GM21367 (cell line): ENCODE data around the gene UGT1A6.
"Not testable (repeated sequence)": the region's sequence is repeated elsewhere in the genome, so short reads cannot be mapped to it uniquely, and the experiment has no call there.

Experiments used
- ATAC-seq: cut with Tn5 transposase; IDR thresholded peaks from one replicate; pipeline ENCODE4 v1.9.1; 2021; ENCODE audit not compliant: unreplicated experiment

UGT1A6 gene

DNA sequence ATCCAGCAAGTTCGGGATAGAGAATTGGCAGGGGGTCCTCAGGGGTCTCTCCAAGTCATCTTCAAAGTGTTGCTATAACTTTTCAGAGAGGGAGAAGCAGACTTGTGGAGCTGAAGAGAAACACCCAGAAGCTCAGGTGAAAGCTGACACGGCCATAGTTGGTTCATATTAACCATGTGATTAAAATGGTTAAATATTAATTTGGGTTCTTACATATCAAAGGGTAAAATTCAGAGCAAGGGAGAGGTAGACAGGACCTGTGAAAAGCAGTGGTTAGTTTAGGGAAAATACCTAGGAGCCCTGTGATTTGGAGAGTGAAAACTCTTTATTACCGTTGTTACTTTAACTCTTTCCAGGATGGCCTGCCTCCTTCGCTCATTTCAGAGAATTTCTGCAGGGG, at the start of gene UGT1A6:
UGT1A6 (plus strand) TSS at position 243 of the 400 bp plus-strand sequence; CDS start at position 358, 115 bp downstream.
- no peak for ATAC-seq

DNA sequence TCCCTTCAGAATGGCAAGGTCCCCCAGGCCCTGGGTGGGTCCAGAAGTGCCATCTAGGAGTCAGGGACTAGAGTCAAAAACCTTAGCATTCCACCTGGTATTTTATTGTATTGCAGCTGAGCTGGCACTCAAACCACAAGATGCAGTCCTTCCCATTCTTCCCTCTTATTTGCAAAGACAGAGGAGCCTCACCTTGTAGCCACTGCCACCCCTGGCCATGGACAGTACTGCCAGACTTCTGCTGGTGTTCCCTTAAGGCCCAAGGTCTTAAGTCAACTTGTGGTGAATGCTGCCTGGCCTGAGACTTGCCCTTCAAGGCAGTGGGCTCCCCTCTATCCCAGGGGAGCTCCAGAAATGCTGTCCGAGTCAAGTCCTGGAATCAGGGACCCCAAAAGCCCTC, 49.6 kb upstream of the UGT1A6 start:
- no peak for ATAC-seq

DNA sequence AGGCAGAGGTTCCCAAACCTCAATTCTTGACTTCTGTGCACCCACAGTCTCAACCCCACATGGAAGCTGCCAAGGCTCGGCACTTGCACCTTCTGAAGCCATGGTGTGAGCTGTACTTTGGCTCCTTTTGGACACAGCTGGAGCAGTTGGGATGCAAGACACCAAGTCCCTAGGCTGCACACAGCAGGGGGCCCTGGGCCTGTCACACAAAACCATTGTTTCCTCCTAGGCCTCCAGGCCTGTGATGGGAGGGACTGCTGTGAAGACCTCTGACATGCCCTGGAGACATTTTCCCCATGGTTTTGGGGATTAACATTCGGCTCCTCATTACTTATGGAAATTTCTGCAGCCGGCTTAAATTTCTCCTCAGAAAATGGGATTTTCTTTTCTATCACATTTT, 46.7 kb upstream of the UGT1A6 start:
- ATAC-seq = not testable (repeated sequence)

DNA sequence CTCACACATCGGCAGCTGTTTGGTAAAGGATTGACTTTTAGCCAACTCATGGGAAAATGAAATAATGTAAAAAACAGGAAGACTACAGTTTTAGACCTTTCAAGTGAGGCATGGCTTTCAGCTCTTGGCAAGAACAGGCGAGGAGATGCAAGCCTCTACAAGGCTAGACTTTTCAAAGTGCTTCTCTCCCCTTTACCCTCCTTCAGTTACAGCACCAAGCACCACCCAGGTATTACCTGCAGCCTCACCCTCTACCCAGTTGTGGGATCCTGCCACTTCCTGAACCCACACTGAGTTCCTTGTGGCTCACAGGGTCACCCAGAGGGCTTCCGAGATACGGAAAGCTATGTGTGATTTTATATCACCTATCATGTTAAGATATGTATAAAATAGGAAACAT, 41.7 kb upstream of the UGT1A6 start:
- no peak for ATAC-seq

DNA sequence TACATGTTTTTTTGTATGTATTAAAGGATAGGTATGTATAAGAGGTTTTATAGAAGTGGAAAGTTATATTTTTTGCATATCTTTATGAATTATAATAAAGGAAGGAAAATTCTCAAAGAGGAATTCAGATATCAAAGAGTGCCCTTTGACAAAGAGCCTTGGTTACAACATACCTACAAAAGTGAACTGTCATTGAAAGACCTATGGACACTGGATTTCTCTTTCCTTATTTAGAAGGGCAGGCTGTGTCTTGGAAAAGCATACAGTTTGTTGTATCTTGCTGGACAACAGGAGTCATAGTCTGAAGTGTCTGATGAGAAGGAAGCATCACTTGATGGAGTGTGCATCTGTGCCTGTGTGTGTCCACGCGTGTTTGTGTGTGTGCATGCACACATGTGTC, 41.3 kb upstream of the UGT1A6 start:
- no peak for ATAC-seq

GRCh38 chr2:233654501-233654900, 38.2 kb upstream of the UGT1A6 start:
- ATAC-seq = no peak

DNA sequence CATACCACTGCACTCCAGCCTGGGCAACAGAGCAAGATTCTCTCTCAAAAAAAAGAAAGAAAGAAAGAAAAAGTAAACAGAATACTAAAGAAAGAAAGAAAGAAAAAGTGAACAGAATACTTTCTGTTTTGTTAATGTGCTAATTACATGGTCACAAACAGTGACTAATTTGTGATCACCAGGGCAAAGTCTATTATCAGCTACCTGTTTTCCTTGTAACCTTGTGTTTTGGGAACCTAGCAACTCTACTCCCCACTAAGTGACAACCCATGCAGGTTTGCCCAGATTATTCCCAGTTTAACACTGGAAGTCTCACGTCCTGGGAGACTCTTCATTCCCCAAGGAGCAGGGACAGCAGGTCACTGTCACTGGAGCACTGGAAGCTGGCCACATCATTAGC, 37.6 kb upstream of the UGT1A6 start:
- no peak for ATAC-seq

DNA sequence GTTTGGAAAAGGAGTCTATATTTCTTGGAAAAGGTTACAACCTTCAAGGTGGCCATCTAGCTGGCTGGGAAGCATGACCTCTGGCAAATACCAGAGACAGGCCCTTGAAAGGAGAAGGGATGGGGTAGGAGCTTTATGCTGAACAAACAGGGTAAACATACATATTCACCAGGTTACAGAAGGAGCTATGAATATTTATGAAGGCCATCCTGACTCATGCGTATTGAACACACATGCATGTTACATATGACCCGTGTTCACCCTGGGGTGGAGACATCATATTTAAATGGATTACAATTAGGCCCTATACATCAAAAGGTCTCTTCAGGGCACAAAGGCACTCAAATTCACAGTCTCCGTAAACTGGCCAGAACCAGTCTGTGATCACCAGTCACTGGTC, 36.7 kb upstream of the UGT1A6 start:
- not testable (repeated sequence) for ATAC-seq

GRCh38 chr2:233656443-233656842, 36.2 kb upstream of the UGT1A6 start:
- no peak for ATAC-seq

- ATAC-seq = no peak
Observed at GRCh38 chr2:233658610-233659009, 34.1 kb upstream of the UGT1A6 start.

DNA sequence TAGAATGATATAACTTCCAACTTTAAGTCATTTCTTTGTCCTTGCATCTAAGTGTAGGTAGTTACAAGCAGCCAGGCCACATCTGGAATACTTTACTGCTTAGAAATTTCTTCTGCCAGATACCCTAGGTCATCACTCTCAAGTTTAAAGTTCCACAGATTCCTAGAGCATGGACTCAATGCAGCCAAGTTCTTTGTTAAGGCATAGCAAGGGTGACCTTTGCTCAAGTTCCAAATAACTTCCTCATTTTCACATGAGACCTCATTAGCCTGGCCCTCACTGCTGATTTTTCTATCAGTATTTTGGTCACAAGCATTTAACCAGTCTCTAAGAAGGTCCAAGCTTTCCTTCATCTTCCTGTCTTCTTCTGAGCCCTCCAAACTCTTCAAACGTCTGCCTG, 28.8 kb upstream of the UGT1A6 start:
- no peak for ATAC-seq

- no peak for ATAC-seq
Observed at GRCh38 chr2:233668605-233669260, 24.0 kb upstream of the UGT1A6 start.

- ATAC-seq = no peak
Observed at GRCh38 chr2:233671290-233672161, 21.2 kb upstream of the UGT1A6 start, which contains the start of gene UGT1A9. UGT1A9 (plus strand) TSS chr2:233671898; CDS start chr2:233671935, 37 bp downstream.

DNA sequence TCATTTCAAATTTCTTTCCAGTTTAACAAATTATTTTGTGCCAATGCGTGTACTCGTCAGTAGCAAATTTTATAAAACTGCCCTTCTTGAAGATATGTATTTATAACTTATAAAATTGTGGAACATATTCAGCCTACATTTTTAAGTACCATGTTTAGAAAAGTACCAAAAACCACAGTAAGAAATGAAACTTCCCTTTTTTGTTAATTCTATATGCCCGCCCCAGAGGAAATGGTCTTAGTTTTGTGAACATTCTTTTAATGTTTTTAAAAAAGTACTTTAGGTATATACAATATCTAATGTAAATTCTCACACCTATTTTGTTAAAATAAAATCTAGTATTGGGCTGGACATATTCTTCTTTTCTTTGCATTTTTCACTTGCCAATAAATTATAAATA, 19.8 kb upstream of the UGT1A6 start:
- no peak for ATAC-seq

DNA sequence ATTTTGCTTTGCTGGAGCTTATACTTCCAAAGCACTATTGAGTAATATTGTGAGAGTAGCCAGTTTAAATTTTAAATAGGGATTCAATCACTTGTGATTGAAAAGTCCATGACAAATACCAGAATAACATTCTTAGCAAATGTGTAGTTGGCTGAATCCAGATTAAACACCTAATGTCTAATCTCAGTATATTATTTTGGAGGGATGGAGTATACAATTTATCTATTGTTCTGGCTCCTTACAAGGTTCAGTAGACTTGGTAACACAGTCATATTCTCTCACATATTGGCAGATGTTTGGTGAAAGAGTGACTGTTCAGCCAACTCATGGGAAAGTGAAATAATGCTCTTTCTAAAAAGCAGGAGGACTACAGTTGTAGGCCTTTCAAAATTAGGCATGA, 18.8 kb upstream of the UGT1A6 start:
- ATAC-seq = no peak

- no peak for ATAC-seq
Observed at GRCh38 chr2:233674314-233674713, 18.4 kb upstream of the UGT1A6 start.

- no peak for ATAC-seq
Observed at GRCh38 chr2:233674995-233675394, 17.7 kb upstream of the UGT1A6 start.

GRCh38 chr2:233676046-233676445, 16.6 kb upstream of the UGT1A6 start:
- ATAC-seq = no peak

GRCh38 chr2:233679196-233679595, 13.5 kb upstream of the UGT1A6 start:
- ATAC-seq = no peak

GRCh38 chr2:233680361-233681045, 12.2 kb upstream of the UGT1A6 start:
- ATAC-seq = no peak

DNA sequence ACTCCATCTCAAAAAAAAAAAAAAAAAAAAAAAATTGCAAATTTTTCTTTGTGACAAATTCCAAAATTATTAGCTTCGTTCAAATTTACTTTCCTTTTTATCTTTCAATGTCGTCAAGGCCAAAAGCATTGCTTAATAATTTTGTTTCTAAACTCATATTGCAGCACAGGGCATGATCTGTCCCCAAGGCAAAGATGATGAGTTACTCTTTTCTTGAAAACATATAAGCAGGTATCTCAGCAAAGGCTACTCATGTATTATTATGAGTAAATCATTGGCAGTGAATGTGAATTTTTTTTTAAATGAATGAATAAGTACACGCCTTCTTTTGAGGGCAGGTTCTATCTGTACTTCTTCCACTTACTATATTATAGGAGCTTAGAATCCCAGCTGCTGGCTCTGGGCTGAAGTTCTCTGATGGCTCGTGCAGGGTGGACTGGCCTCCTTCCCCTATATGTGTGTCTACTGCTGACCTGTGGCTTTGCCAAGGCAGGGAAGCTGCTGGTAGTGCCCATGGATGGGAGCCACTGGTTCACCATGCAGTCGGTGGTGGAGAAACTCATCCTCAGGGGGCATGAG, 11.1 kb upstream of the UGT1A6 start, which contains the start of gene UGT1A7:
UGT1A7 (plus strand) TSS at position 381 of the 579 bp plus-strand sequence; CDS start at position 418, 37 bp downstream.
- ATAC-seq = no peak
